Urothelium cell line (cell line): ENCODE measurements around the gene SPATA24.
"Not testable (repeated sequence)": the region's sequence is repeated elsewhere in the genome, so short reads cannot be mapped to it uniquely, and the experiment has no call there.

ENCODE experiments used
- DNase-seq: peaks from one replicate; pipeline ENCODE4 v3.0.0; 2011; ENCODE audit warnings: low spot score, mixed read lengths
- FAIRE-seq: peaks from 2 replicates; lab custom pipeline; 2011; peaks lifted over from hg19 to GRCh38; lab: Jason Lieb, UNC

The SPATA24 gene

GRCh38 chr5:139355900-139356299 lies 48.0 kb downstream of the SPATA24 start:
- DNase-seq, FAIRE-seq: not testable (repeated sequence)

- FAIRE-seq, result no peak
- DNase-seq, result no peak
These were observed 49.7 kb downstream of the SPATA24 start for GRCh38 chr5:139354186-139354585.

GRCh38 chr5:139347863-139348262 lies 56.0 kb downstream of the SPATA24 start:
- not testable (repeated sequence) for FAIRE-seq

More at GRCh38 chr5:139347863-139348262, 56.0 kb downstream of the SPATA24 start:
- DNase-seq, result not testable (repeated sequence)
